WTC11 (cell line): ENCODE results near the gene PTPN3. TPM values are rescaled to one million over a fixed set of nuclear protein-coding genes. Genes with fewer than 3 reads are reported as not detected.

Source experiments
- ATAC-seq: fragments of 200-7000 bp; cut with Tn5 transposase; 2 replicates; pipeline ENCODE4 v1.10.0; 2021; ENCODE audit warnings: mild to moderate bottlenecking, moderate library complexity
- CTCF ChIA-PET: fragments of 300-600 bp; sonication (Branson Sonifier 250); formaldehyde crosslinking; loops from one replicate; lab custom pipeline; 2021; ENCODE audit warnings: antibody characterized with exemption; lab: Charles Lee
- POLR2A ChIA-PET: fragments of 350-600 bp; sonication (Branson Sonifier 250); formaldehyde crosslinking; loops from one replicate; lab custom pipeline; 2021; ENCODE audit warnings: antibody characterized with exemption; lab: Charles Lee
- DNase-seq: peaks from one replicate; pipeline ENCODE4 v3.0.0; 2021; ENCODE audit warnings: low spot score
- H3K27ac Mint-ChIP-seq: 2 replicates; pipeline ENCODE4 v1.8.0; 2021; ENCODE audit warnings: mixed read lengths
- H3K27me3 Mint-ChIP-seq: 2 replicates; pipeline ENCODE4 v1.8.0; 2021; ENCODE audit warnings: low read depth, mild to moderate bottlenecking, moderate library complexity, mixed read lengths
- H3K36me3 Mint-ChIP-seq: 2 replicates; pipeline ENCODE4 v1.8.0; 2021; ENCODE audit warnings: mixed read lengths
- H3K4me1 Mint-ChIP-seq: 2 replicates; pipeline ENCODE4 v1.8.0; 2022; ENCODE audit warnings: mixed read lengths
- H3K4me3 Mint-ChIP-seq: 2 replicates; pipeline ENCODE4 v1.8.0; 2021; ENCODE audit warnings: mild to moderate bottlenecking, moderate library complexity, mixed read lengths
- H3K9me3 Mint-ChIP-seq: 2 replicates; pipeline ENCODE4 v1.8.0; 2021; ENCODE audit warnings: mixed read lengths
- FOXK1 ChIP-seq: sonication (generic); formaldehyde crosslinking; IDR thresholded peaks from 2 replicates; pipeline ENCODE4 v1.8.0; 2022; ENCODE audit warnings: mild to moderate bottlenecking, moderate library complexity, missing genetic modification reagents
- MYBL2 ChIP-seq: sonication (generic); formaldehyde crosslinking; IDR thresholded peaks from 2 replicates; pipeline ENCODE4 v1.8.1; 2023; ENCODE audit warnings: mild to moderate bottlenecking, moderate library complexity, missing genetic modification reagents
- NFE2L1 ChIP-seq: sonication (generic); formaldehyde crosslinking; IDR thresholded peaks from 2 replicates; pipeline ENCODE4 v1.8.1; 2023; ENCODE audit warnings: missing genetic modification reagents
- NR1H2 ChIP-seq: sonication (generic); formaldehyde crosslinking; IDR thresholded peaks from 2 replicates; pipeline ENCODE4 v1.9.0; 2021; ENCODE audit warnings: mild to moderate bottlenecking, moderate library complexity, missing genetic modification reagents
- NR2C2 ChIP-seq: sonication (generic); formaldehyde crosslinking; IDR thresholded peaks from 2 replicates; pipeline ENCODE4 v1.8.0; 2022; ENCODE audit warnings: mild to moderate bottlenecking, missing genetic modification reagents
- PRRX2 ChIP-seq: fragments of 250-450 bp; sonication (Bioruptor Pico); IDR thresholded peaks from 2 replicates; pipeline ENCODE4 v1.8.0; 2021; ENCODE audit warnings: mild to moderate bottlenecking
- SMAD4 ChIP-seq: sonication (generic); formaldehyde crosslinking; IDR thresholded peaks from 2 replicates; pipeline ENCODE4 v1.8.0; 2022; ENCODE audit warnings: mild to moderate bottlenecking, missing genetic modification reagents
- SOX15 ChIP-seq: fragments of 250-450 bp; sonication (Bioruptor Pico); IDR thresholded peaks from 2 replicates; pipeline ENCODE4 v1.9.0; 2021; ENCODE audit warnings: mild to moderate bottlenecking
- TCF7 ChIP-seq: sonication (generic); formaldehyde crosslinking; IDR thresholded peaks from 2 replicates; pipeline ENCODE4 v1.8.0; 2022; ENCODE audit warnings: mild to moderate bottlenecking, low read depth, missing genetic modification reagents, moderate library complexity
- ZBTB21 ChIP-seq: sonication (generic); formaldehyde crosslinking; IDR thresholded peaks from 2 replicates; pipeline ENCODE4 v1.8.1; 2023; ENCODE audit warnings: mild to moderate bottlenecking, missing genetic modification reagents, borderline replicate concordance
- ZNF671 ChIP-seq: fragments of 250-450 bp; sonication (Bioruptor Pico); IDR thresholded peaks from 2 replicates; pipeline ENCODE4 v1.8.0; 2021; ENCODE audit warnings: mild to moderate bottlenecking
- total RNA-seq: library from RNA; stranded (reverse); gene quantifications from 3 replicates; pipeline ENCODE4 v1.2.3, GENCODE V29; 2021
- TF ChIP-seq, protein P1 (sequence below): fragments of 250-450 bp; sonication (Bioruptor Pico); IDR thresholded peaks from 2 replicates; pipeline ENCODE4 v1.9.0; 2021; ENCODE audit warnings: moderate library complexity, mild to moderate bottlenecking, inconsistent platforms, borderline replicate concordance
- TF ChIP-seq, protein P2 (sequence below): sonication (generic); formaldehyde crosslinking; conservative IDR thresholded peaks from 2 replicates; pipeline ENCODE4 v1.8.1; 2023; ENCODE audit warnings: mild to moderate bottlenecking, low read depth, missing genetic modification reagents, moderate library complexity
- TF ChIP-seq, protein P3 (sequence below): sonication (generic); formaldehyde crosslinking; IDR thresholded peaks from 2 replicates; pipeline ENCODE4 v1.8.1; 2023; ENCODE audit warnings: mild to moderate bottlenecking, missing genetic modification reagents
- TF ChIP-seq, protein P4 (sequence below): fragments of 250-450 bp; sonication (Bioruptor Pico); conservative IDR thresholded peaks from 2 replicates; pipeline ENCODE4 v1.9.0; 2021; ENCODE audit warnings: mild to moderate bottlenecking
- TF ChIP-seq, protein P5 (sequence below): sonication (generic); formaldehyde crosslinking; IDR thresholded peaks from 2 replicates; pipeline ENCODE4 v1.8.0; 2023; ENCODE audit warnings: mild to moderate bottlenecking, missing genetic modification reagents
- TF ChIP-seq, protein P6 (sequence below): sonication (generic); formaldehyde crosslinking; IDR thresholded peaks from 2 replicates; pipeline ENCODE4 v1.8.0; 2022; ENCODE audit warnings: mild to moderate bottlenecking, missing genetic modification reagents
- TF ChIP-seq, protein P7 (sequence below): sonication (generic); formaldehyde crosslinking; IDR thresholded peaks from 2 replicates; pipeline ENCODE4 v1.8.1; 2022; ENCODE audit warnings: low read depth, missing genetic modification reagents, borderline replicate concordance

The PTPN3 gene
- total RNA-seq, 1 experiment from 2014 or later = 1.7 TPM

DNA sequence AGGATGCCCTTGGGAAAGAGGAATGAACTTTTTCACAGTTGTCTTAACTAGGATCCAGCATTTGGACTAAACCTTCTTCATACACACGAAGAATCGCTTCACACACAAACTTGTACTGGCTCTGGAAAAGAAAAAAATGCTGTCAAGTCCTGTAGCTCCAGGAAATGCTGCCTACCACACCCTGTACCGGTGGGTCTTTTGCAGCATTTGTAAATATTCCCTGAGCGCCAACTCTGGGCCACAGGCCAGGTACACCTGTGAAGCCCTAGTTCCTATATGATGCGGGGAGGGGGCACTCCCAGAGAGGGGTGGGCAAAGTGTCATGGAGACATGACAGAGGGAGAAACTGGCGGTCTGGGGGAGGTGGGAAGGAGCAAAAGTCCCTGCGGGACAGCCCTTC is 118.6 kb downstream of the PTPN3 start:
- H3K9me3 Mint-ChIP-seq = peaks cover 5% of the 10 kb centered on the region
- H3K4me1 Mint-ChIP-seq = peaks cover 11% of the 10 kb centered on the region
- DNase-seq = no peak
- no peak overlapping the region for H3K4me3 Mint-ChIP-seq
- TF ChIP-seq, protein P1, sequence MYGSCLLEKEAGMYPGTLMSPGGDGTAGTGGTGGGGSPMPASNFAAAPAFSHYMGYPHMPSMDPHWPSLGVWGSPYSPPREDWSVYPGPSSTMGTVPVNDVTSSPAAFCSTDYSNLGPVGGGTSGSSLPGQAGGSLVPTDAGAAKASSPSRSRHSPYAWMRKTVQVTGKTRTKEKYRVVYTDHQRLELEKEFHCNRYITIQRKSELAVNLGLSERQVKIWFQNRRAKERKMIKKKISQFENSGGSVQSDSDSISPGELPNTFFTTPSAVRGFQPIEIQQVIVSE (CRISPR knock-in tag) = no peak
- TF ChIP-seq, protein P2, sequence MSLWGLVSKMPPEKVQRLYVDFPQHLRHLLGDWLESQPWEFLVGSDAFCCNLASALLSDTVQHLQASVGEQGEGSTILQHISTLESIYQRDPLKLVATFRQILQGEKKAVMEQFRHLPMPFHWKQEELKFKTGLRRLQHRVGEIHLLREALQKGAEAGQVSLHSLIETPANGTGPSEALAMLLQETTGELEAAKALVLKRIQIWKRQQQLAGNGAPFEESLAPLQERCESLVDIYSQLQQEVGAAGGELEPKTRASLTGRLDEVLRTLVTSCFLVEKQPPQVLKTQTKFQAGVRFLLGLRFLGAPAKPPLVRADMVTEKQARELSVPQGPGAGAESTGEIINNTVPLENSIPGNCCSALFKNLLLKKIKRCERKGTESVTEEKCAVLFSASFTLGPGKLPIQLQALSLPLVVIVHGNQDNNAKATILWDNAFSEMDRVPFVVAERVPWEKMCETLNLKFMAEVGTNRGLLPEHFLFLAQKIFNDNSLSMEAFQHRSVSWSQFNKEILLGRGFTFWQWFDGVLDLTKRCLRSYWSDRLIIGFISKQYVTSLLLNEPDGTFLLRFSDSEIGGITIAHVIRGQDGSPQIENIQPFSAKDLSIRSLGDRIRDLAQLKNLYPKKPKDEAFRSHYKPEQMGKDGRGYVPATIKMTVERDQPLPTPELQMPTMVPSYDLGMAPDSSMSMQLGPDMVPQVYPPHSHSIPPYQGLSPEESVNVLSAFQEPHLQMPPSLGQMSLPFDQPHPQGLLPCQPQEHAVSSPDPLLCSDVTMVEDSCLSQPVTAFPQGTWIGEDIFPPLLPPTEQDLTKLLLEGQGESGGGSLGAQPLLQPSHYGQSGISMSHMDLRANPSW (CRISPR knock-in tag) = no peak
- TF ChIP-seq TCF7 (CRISPR knock-in tag) = no peak
- TF ChIP-seq, protein P3, sequence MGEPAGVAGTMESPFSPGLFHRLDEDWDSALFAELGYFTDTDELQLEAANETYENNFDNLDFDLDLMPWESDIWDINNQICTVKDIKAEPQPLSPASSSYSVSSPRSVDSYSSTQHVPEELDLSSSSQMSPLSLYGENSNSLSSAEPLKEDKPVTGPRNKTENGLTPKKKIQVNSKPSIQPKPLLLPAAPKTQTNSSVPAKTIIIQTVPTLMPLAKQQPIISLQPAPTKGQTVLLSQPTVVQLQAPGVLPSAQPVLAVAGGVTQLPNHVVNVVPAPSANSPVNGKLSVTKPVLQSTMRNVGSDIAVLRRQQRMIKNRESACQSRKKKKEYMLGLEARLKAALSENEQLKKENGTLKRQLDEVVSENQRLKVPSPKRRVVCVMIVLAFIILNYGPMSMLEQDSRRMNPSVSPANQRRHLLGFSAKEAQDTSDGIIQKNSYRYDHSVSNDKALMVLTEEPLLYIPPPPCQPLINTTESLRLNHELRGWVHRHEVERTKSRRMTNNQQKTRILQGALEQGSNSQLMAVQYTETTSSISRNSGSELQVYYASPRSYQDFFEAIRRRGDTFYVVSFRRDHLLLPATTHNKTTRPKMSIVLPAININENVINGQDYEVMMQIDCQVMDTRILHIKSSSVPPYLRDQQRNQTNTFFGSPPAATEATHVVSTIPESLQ = no peak
- TF ChIP-seq, protein P4, sequence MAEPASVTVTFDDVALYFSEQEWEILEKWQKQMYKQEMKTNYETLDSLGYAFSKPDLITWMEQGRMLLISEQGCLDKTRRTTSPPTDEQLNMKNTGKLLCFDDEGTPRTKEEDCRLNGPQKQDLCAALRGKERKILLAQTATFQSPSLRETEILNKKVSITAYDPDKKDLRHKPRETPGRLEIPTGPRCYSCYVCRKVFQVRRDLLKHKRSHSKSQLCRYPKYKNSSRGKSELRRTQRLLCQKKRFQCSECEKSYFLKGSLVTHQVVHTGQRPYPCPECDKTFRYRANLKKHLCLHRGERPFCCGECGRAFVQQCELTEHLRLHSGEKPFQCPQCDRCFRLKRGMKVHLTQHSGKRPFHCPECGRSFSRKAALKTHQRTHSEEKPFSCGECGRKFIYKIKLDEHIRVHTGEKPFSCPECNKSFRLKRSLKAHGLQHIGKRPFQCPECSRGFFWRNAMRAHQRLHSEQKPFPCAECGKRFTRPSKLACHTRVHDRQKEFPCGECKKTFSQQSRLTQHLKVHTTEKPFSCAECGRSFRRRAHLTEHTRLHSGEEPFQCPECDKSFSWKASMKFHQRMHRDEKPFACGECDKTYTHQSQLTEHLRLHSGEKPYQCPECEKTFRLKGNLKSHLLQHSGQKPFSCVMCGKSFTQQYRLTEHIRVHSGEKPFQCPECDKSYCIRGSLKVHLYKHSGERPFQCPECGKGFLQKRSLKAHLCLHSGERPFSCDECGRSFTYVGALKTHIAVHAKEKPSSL (CRISPR knock-in tag) = no peak
- no peak for TF ChIP-seq ZNF671 (CRISPR knock-in tag)
- no peak for TF ChIP-seq FOXK1 (CRISPR knock-in tag)
- no peak for TF ChIP-seq PRRX2 (CRISPR knock-in tag)
- no peak for TF ChIP-seq SMAD4
- TF ChIP-seq, protein P5, sequence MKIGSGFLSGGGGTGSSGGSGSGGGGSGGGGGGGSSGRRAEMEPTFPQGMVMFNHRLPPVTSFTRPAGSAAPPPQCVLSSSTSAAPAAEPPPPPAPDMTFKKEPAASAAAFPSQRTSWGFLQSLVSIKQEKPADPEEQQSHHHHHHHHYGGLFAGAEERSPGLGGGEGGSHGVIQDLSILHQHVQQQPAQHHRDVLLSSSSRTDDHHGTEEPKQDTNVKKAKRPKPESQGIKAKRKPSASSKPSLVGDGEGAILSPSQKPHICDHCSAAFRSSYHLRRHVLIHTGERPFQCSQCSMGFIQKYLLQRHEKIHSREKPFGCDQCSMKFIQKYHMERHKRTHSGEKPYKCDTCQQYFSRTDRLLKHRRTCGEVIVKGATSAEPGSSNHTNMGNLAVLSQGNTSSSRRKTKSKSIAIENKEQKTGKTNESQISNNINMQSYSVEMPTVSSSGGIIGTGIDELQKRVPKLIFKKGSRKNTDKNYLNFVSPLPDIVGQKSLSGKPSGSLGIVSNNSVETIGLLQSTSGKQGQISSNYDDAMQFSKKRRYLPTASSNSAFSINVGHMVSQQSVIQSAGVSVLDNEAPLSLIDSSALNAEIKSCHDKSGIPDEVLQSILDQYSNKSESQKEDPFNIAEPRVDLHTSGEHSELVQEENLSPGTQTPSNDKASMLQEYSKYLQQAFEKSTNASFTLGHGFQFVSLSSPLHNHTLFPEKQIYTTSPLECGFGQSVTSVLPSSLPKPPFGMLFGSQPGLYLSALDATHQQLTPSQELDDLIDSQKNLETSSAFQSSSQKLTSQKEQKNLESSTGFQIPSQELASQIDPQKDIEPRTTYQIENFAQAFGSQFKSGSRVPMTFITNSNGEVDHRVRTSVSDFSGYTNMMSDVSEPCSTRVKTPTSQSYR = no peak
- no peak for TF ChIP-seq NFE2L1
- no peak for TF ChIP-seq MYBL2 (CRISPR knock-in tag)
- TF ChIP-seq NR2C2 (CRISPR knock-in tag) = no peak
- H3K27ac Mint-ChIP-seq = no peak overlapping the region
- ChIA-PET CTCF (interaction anchor here (1.0 kb wide), 1 partner anchor 173 kb away, joined by 3 read pairs; no protein-coding TSS in a partner anchor), POLR2A (no interaction called here)
- H3K27me3 Mint-ChIP-seq = no peaks in the 10 kb centered on the region
- ATAC-seq = no peak
- H3K36me3 Mint-ChIP-seq = peaks cover 7% of the 10 kb centered on the region

DNA sequence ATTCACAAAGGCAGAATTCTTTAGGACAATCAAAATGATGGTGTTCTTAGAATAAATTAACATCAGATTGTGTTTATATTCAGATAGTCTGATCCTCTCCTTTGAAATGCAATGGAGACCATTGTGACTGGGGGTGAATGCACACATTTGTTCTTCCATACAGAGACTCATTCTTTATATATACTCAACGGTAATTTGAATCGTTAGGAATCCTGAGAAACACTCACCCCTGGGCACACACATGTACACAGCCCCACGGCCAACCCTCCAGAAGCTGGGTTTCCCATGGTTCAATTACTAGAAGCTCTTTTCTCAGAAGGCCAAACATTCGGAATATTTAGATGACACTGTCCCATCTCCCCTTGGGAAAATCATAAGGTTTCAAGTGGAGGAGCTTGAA is 119.8 kb downstream of the PTPN3 start:
- no peak for ATAC-seq
- peaks cover 12% of the 10 kb centered on the region for H3K9me3 Mint-ChIP-seq
- no peak for TF ChIP-seq NR1H2 (CRISPR knock-in tag)
- TF ChIP-seq, protein P6, sequence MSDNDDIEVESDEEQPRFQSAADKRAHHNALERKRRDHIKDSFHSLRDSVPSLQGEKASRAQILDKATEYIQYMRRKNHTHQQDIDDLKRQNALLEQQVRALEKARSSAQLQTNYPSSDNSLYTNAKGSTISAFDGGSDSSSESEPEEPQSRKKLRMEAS (CRISPR knock-in tag) = no peak
- no peak for TF ChIP-seq NR2C2 (CRISPR knock-in tag)
- TF ChIP-seq, protein P7, sequence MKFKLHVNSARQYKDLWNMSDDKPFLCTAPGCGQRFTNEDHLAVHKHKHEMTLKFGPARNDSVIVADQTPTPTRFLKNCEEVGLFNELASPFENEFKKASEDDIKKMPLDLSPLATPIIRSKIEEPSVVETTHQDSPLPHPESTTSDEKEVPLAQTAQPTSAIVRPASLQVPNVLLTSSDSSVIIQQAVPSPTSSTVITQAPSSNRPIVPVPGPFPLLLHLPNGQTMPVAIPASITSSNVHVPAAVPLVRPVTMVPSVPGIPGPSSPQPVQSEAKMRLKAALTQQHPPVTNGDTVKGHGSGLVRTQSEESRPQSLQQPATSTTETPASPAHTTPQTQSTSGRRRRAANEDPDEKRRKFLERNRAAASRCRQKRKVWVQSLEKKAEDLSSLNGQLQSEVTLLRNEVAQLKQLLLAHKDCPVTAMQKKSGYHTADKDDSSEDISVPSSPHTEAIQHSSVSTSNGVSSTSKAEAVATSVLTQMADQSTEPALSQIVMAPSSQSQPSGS (CRISPR knock-in tag) = no peak
- TF ChIP-seq SMAD4 = no peak
- no peak for TF ChIP-seq SOX15 (CRISPR knock-in tag)
- no peak for TF ChIP-seq ZBTB21 (CRISPR knock-in tag)
- TF ChIP-seq, all 79 proteins: peak for 0
- Mint-ChIP-seq H3K36me3 (peaks cover 7% of the 10 kb centered on the region), H3K4me3 (no peak overlapping the region), H3K27me3 (no peaks in the 10 kb centered on the region), H3K27ac (no peak overlapping the region), H3K4me1 (peaks cover 11% of the 10 kb centered on the region)
- ChIA-PET CTCF (interaction anchor here (0.7 to 1.0 kb wide), 2 partner anchors 162 to 172 kb away, joined by 3 to 5 read pairs; no protein-coding TSS in a partner anchor), POLR2A (no interaction called here)
- no peak for DNase-seq
